GM12891 (cell line): ENCODE measurements around the gene SCAMP1.

ENCODE experiments used
- POLR2A ChIP-seq: IDR thresholded peaks from 2 replicates; pipeline ENCODE4 v1.6.1; 2011; ENCODE audit warnings: low read depth, low read length, control low read depth
- POLR2AphosphoS5 ChIP-seq: IDR thresholded peaks from 2 replicates; pipeline ENCODE4 v1.6.1; 2011; ENCODE audit warnings: low read depth, low read length, control low read depth
- SPI1 ChIP-seq: IDR thresholded peaks from 2 replicates; pipeline ENCODE4 v1.6.1; 2011; ENCODE audit warnings: low read depth, low read length, control low read depth

- TF ChIP-seq SPI1 (no peak), POLR2AphosphoS5 (no peak), POLR2A (no peak)
Measured at GRCh38 chr5:78504704-78505677, 144.6 kb downstream of the SCAMP1 start.
